Stimulated activated CD4-positive, alpha-beta T cell treated with anti-CD3 and anti-CD28 coated beads, TNF-alpha, amount 100 ng/mL, for 48 hours (primary cell): ENCODE data around the gene CPAMD8.
"Not testable (repeated sequence)": the region's sequence is repeated elsewhere in the genome, so short reads cannot be mapped to it uniquely, and the experiment has no call there.

Source experiments
- DNase-seq, 3 donors: peaks; one replicate each; pipeline ENCODE4 v3.0.0-alpha.2; 2020; ENCODE audit warnings: low read depth in 3 of 3

The CPAMD8 gene

DNA sequence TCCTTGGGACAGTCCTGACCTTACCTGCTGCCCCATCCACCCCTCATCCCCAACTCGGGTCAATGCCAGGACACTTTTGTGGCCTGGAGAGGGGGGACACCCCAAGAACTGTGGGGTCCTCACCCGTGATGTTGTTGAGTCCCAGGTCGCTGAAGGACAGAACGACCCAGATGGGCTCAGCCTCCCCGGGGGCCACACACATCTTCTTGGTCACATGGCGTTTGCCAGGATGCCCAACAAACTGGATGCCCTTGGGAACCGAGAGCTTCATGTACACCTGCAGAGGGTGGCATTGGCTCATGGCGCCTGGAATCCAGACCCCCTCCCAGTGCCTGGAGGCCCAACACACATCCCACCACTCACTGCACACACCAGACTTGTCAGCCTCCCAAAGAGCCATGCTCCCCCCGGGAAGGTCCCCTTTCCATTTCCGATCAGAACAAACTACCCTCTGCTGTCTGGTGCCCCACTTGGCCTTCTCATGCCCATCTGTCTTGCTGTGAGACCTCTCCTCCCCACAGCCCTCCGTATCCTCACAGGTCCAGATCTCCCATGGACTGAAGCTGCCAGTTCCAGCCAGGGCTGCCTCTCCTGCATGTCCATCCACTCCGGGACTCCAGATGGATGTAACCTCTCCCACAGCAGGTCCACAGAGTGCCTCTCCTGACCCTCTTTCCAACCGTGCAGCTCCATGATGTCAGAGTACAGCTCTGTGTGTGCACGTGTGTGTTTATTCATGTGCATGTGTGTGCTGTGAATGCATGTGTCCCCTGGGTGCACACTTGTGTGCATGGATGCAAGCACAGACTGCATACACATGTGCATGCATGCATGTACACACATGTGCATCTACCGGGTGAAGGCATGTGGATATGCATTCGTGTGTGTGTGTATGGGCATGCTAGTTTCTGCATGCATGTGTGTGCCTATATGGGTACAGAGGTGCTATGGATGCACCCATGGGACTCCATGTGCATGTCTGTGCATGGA is 79.4 kb downstream of the CPAMD8 start:
- no peak for DNase-seq

- no peak for DNase-seq
These were observed 80.7 kb downstream of the CPAMD8 start for GRCh38 chr19:16945762-16946465.

- DNase-seq = no peak
These were observed 81.3 kb downstream of the CPAMD8 start for GRCh38 chr19:16945364-16945714.

GRCh38 chr19:16944626-16945363 is 81.8 kb downstream of the CPAMD8 start:
- no peak for DNase-seq

- no peak for DNase-seq
These were observed 82.5 kb downstream of the CPAMD8 start for GRCh38 chr19:16943942-16944625.

- DNase-seq = not testable (repeated sequence)
These were observed 83.5 kb downstream of the CPAMD8 start for GRCh38 chr19:16943090-16943489.

DNA sequence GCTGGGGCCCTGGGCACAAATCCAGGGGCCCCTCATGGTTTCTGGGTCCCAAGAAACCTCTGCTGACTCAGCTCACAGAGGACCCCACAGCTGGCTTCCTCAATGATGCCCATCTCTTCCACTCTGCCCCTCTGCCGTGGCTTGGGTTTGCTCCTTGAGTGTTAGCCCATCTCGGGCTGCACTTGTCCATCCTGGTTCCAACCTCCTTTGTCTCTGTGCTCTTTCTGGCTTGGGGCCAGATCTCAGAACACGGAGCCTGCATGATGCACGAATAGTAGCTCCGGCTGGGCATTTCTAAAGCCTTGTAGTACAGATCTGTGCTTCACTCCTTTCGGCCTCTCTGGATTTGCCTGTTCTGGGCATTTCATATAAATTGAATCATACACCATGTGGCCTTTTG is 84.0 kb downstream of the CPAMD8 start:
- DNase-seq = no peak

GRCh38 chr19:16940626-16941025 is 86.0 kb downstream of the CPAMD8 start:
- DNase-seq = no peak

DNA sequence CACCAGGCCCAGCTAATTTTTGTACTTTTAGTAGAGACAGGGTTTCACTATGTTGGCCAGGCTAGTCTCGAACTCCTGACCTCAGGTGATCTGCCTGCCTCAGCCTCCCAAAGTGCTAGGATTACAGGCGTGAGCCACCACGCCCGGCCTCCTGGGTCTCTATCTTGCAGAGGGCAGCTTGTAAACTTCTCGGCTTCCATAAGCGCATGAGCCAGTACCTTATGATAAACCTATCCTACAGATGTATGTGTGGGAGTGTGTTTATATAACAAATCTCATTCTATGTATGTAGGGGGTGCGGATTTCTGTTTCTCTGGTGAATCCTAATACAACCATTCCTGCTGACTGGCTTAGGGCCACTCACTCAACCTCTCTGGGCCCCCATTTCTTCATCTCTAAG is 86.5 kb downstream of the CPAMD8 start:
- not testable (repeated sequence) for DNase-seq

- no peak for DNase-seq
These were observed 88.4 kb downstream of the CPAMD8 start for GRCh38 chr19:16938211-16938610.

DNA sequence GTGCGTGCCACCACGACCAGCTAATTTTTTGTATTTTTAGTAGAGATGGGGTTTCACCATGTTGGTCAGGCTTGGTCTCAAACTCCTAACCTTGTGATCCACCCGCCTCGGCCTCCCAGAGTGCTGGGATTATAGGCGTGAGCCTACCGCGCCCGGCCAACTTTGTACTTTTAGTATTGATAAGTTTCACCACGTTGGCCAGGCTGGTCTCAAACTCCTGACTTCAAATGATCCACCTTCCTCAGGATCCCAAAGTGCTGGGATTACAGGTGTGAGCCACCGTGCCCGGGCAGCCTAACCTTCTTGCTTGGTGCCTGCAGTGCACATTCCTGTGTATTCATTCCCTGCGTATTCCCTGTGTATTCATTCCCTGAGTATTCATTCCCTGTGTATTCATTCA is 88.8 kb downstream of the CPAMD8 start:
- DNase-seq = not testable (repeated sequence)

GRCh38 chr19:16936901-16937300 is 89.7 kb downstream of the CPAMD8 start:
- DNase-seq = no peak

GRCh38 chr19:16934489-16934888 is 92.1 kb downstream of the CPAMD8 start:
- no peak for DNase-seq

DNA sequence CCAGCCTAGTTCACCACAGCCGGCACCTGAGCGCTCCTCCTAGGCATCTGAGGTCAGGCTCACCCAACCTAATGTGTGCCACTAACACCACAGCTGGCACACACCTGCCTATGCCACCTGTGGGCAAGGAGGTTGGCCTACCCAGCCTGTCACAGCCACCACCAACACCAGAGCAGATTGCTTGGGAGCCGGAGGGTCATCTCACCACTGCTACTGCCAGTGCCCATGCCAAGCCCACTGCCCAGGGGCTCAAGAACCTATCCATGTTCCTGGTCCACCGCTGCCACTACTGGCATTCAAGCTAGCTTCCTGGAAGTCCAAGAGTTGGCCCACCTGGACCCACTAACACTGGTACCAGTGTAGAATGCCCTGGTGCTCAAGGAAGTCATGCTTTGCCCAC is 95.3 kb downstream of the CPAMD8 start:
- no peak for DNase-seq

DNA sequence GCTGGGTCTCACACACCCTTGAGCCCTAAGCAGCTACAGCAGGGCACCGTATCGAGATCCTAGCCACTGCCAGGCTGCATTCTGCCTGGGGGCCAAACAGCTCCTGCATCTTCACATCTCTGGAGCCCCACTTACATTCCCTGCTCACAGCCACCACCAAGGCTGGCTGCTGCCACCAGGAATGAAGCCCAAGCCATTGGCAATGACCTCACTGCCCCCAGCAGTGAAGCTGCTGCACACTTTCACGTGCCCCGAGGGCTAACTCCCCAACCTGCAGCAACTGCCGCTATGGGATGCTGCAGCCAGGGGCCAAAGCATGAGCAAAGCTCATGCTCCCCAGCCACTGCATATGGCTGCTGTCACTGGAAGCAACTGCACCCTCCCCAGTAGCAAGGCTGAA is 95.9 kb downstream of the CPAMD8 start:
- no peak for DNase-seq

- no peak for DNase-seq
These were observed 97.7 kb downstream of the CPAMD8 start for GRCh38 chr19:16928916-16929315.

DNA sequence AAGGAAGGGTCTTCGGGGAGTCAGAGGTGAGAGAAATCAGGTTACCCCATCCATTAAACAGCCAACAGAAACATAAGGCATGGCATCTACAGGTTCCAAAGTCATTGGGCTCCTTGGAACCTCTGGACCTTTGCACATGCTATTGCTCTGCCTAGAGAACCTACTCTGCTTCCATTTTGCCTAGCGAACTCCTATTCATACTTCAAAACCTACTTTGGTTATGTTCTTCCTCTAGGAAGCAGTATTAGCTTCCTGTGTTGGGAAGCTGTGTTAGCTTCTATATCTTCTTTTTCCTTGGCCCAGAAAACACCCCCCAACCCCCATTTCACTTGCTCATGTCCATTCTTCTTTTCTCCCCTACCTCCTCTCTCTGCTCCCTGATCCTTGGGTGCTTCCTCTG is 98.3 kb downstream of the CPAMD8 start:
- DNase-seq = no peak

DNA sequence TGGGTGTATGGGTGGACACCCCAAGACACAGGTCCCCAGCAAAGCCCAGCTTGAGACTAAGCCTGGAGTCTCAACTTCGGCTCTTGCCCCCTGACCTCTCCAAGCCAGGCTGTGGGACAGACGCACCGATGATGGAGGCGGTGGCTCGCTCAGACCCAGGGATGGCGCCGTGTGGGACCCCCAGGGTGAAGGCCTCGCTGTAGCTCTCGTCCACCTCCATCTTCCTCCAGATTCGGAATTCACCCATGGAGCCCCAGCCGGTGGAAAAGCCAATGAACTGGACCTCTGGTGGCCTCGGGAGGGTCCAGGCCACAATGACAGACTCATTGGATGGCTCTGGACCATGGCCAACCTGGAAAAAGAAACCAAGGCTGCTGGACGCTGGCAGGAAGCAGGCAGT is 98.7 kb downstream of the CPAMD8 start:
- DNase-seq = no peak

- DNase-seq = no peak
These were observed 103.7 kb downstream of the CPAMD8 start for GRCh38 chr19:16922949-16923348.

GRCh38 chr19:16922592-16922934 is 104.0 kb downstream of the CPAMD8 start:
- no peak for DNase-seq

DNA sequence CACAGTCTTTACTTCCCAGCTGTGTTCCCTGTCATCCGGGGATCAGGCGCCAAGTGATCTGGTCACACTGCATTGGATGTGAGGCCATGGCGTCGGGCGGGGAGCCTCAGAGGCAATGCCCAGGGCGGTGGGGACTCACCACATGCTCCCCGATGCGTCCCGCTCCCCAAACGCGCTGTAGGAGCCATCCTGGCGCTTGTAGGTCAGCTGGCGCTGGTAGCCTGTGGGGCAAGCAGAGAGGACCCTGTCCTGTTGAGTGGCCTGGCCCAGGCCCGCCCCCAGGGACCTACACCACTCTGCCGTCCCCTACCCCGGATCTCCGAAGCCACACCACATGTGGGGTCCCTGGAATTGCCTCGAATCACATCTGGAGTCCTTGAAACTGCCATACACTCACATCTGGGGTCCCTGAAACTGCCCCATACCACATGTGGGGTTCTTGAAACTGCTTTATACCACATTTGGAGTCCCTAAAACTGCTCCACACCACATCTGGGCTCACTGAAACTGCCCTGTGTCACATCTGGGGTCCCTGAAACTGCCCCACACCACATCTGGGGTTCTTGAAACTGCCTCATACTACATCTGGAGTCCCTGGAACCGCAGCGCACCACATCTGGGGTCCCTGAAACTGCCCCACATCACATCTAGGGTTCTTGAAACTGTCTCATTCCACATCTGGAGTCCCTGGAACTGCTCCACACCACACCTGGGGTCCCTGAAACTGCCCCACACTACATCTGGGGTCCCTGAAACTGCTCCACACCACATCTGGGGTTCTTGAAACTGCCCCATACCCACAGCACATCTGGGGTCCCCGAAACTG is 104.6 kb downstream of the CPAMD8 start:
- DNase-seq = no peak
